Thoracic aorta (tissue), 2 donors: ENCODE data around the gene SCARB1. TPM values are rescaled to one million over a fixed set of nuclear protein-coding genes. Genes with fewer than 3 reads are reported as not detected.
"Not testable (repeated sequence)": the region's sequence is repeated elsewhere in the genome, so short reads cannot be mapped to it uniquely, and the experiment has no call there.

Experiments
- ATAC-seq: fragments of 150-250 bp; one replicate; pipeline ENCODE4 v1.8.0; 2017; ENCODE audit warnings: low read depth; ENCODE audit not compliant: insufficient number of reproducible peaks, low FRiP score
- DNase-seq: peaks from one replicate; pipeline ENCODE4 v3.0.0-alpha.2; 2020; ENCODE audit warnings: low spot score
- H3K27ac ChIP-seq, 2 donors: fragments of 200-600 bp; sonication (generic); 1 replicate in 1 of 2; 2 replicates in 1 of 2; pipeline ENCODE4 v1.5.1; 2016; ENCODE audit warnings: mild to moderate bottlenecking in 2 of 2, moderate library complexity in 2 of 2
- H3K27me3 ChIP-seq: fragments of 200-600 bp; sonication (generic); replicated peaks from 2 replicates; pipeline ENCODE4 v1.6.0; 2016; ENCODE audit warnings: mild to moderate bottlenecking; ENCODE audit not compliant: insufficient read depth
- H3K36me3 ChIP-seq: fragments of 200-600 bp; sonication (generic); one replicate; pipeline ENCODE4 v1.5.1; 2016
- H3K4me1 ChIP-seq, 2 donors: fragments of 200-600 bp; sonication (generic); 1 replicate in 1 of 2; 2 replicates in 1 of 2; pipeline versions ENCODE4 v1.5.1 to v1.6.0; 2016; ENCODE audit warnings: low read depth in 2 of 2, mild to moderate bottlenecking in 1 of 2; ENCODE audit not compliant: control insufficient read depth in 1 of 2
- H3K4me3 ChIP-seq: fragments of 200-600 bp; sonication (generic); 2 replicates; pipeline ENCODE4 v1.5.1; 2016; ENCODE audit warnings: mild to moderate bottlenecking
- H3K9me3 ChIP-seq: fragments of 200-600 bp; sonication (generic); 2 replicates; pipeline ENCODE4 v1.5.1; 2016
- total RNA-seq, 2 donors: library from RNA; depleted of rRNA; stranded (reverse); fragments of >200 nt; gene quantifications; one replicate each; pipeline versions ENCODE4 v1.1.0 to v1.2.3, GENCODE V29; 2016
- TF ChIP-seq, protein P1 (sequence below): fragments of 200-600 bp; sonication (generic); IDR thresholded peaks from one replicate; pipeline ENCODE4 v1.5.1; 2019; ENCODE audit warnings: antibody characterized with exemption

The SCARB1 gene
- total RNA-seq, 2 donors from 2014 or later = 8.8 to 13.1 TPM

DNA sequence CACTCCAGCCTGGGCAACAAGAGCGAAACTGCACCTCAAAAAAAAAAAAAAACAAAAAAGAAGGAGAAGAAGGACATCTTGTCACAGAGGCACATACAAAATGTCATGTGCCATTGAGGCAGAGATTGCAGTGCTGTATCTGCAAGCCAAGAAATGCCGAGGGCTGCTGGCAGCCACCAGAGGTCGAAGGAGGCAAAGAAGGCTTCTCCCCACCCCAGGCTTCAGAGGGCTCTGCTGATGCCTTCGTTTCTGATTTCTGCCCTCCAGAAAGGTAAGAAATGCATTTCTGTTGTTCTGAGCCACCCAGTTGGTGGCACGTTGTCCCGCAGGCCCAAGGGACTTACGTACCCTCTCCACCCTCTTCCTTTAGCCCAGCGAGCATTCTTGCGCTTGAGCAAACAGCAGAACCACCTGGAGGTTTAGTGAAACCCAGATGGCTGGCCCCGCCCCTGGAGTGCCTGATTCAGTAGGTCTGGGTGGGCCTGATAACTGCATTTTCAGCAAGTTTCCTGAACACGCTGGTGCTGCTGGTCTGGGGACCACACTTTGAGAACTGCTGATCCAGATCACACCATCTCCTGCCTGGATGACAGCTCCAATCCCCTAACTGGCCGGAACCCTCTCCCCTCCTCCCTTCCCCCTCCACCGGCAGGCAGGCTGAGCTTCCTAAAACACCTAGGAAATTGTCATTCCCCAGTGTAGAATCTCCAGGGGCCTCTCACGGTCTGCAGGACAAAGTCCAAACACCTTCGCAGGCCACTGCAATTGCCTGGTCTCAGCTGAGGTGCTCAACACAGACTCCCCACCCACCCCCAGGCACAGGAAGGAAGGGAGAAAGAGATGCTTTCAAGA, 21.1 kb upstream of the SCARB1 start:
- DNase-seq (no peak), ATAC-seq (no peak)
- no peaks in the 10 kb centered on the region for H3K27me3 ChIP-seq
- H3K9me3 ChIP-seq = no peaks in the 10 kb centered on the region
- TF ChIP-seq, protein P1, sequence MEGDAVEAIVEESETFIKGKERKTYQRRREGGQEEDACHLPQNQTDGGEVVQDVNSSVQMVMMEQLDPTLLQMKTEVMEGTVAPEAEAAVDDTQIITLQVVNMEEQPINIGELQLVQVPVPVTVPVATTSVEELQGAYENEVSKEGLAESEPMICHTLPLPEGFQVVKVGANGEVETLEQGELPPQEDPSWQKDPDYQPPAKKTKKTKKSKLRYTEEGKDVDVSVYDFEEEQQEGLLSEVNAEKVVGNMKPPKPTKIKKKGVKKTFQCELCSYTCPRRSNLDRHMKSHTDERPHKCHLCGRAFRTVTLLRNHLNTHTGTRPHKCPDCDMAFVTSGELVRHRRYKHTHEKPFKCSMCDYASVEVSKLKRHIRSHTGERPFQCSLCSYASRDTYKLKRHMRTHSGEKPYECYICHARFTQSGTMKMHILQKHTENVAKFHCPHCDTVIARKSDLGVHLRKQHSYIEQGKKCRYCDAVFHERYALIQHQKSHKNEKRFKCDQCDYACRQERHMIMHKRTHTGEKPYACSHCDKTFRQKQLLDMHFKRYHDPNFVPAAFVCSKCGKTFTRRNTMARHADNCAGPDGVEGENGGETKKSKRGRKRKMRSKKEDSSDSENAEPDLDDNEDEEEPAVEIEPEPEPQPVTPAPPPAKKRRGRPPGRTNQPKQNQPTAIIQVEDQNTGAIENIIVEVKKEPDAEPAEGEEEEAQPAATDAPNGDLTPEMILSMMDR = no peak
- H3K4me1 ChIP-seq = no peaks in the 10 kb centered on the region
- no peak overlapping the region for H3K27ac ChIP-seq
- no peak overlapping the region for H3K4me3 ChIP-seq
- H3K36me3 ChIP-seq = no peaks in the 10 kb centered on the region

DNA sequence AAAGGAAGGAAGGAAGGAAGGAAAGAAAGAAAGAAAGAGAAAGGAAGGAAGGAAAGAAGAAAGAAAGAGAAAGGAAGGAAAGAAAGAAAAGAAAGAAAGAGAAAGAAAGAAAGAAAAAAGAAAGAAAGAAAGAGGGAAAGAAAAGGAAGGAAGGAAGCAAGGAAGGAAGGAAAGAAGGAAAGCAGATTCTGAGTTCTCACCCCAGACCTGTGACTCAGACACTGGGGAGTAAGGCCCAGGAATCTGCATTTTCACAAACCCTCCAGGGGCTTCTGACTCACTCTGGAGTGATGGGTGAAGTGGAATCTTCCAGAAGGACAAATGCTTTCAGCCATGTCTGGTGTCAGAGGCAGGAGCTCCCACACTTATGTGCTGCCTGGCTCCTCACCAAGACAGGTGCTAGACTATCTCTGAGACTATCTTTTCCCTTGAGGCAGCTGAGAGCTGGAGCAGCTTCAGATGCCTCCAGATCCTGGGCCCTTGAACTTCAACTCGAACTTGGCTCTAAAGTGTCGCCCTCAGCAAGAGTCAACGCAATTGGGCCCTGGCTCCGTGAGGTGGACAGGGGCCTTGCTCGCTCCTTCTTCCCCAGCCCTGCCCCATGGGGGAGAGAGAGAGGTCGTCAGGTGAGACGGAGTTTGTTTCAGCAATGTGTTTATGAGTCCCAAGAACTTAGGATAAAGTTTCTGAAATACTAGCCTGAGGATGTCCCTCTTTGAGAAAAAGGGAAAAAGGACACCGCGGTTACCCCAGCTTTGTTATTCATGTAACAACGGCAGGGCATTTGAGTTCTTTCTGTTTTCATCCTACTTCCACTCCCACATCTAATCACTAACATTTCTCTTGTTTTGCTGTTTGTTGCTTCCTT, 19.8 kb upstream of the SCARB1 start:
- ATAC-seq = no peak
- Histone ChIP-seq H3K27ac (no peak overlapping the region), H3K4me3 (no peak overlapping the region), H3K27me3 (no peaks in the 10 kb centered on the region), H3K9me3 (no peaks in the 10 kb centered on the region), H3K4me1 (no peaks in the 10 kb centered on the region), H3K36me3 (no peaks in the 10 kb centered on the region)
- DNase-seq = no peak
- TF ChIP-seq, protein P1 = no peak

DNA sequence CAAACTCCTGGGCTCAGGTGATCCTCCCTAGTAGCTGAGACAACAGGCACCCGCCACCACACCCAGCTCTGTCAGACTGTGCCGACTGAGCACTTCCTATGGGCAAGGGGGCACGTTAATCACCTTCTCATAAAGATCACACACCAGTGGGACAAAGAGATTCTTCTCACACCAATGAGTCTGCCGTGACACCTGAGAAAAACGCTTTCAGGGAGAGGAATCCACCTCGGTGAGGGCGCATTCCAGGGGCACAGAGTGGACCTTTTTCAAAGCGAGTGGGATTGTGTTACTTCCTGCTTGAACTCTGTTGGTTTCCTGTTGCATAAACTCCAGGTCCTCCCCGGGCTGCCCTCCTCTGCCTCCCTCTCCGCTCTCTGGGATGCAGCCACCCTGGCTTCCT, 17.5 kb upstream of the SCARB1 start:
- H3K4me3 ChIP-seq = no peak overlapping the region
- ATAC-seq (no peak), DNase-seq (no peak)
- H3K27me3 ChIP-seq = no peaks in the 10 kb centered on the region
- H3K4me1 ChIP-seq = no peaks in the 10 kb centered on the region
- TF ChIP-seq, protein P1 = no peak
- no peak overlapping the region for H3K27ac ChIP-seq
- H3K36me3 ChIP-seq = no peaks in the 10 kb centered on the region
- H3K9me3 ChIP-seq = no peaks in the 10 kb centered on the region

DNA sequence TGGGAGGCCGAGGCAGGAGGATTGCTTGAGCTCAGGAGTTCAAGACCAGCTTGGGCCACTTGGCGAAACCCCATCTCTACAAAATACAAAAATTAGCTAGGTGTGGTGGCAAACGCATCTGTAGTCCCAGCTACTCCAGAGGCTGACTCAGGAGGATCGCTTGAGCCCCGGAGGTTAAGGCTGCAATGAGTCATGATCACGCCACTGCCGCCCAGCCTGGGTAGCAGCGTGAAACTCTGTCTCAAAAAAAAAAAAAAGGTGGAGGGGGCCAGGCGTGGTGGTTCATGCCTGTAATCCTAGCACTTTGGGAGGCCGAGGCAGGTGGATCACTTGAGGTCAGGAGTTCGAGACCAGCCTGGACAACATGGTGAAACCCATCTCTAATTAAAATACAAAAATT, 16.7 kb upstream of the SCARB1 start:
- not testable (repeated sequence) for ATAC-seq, H3K4me1 ChIP-seq, H3K9me3 ChIP-seq, DNase-seq, H3K4me3 ChIP-seq, H3K36me3 ChIP-seq, H3K27me3 ChIP-seq, H3K27ac ChIP-seq

DNA sequence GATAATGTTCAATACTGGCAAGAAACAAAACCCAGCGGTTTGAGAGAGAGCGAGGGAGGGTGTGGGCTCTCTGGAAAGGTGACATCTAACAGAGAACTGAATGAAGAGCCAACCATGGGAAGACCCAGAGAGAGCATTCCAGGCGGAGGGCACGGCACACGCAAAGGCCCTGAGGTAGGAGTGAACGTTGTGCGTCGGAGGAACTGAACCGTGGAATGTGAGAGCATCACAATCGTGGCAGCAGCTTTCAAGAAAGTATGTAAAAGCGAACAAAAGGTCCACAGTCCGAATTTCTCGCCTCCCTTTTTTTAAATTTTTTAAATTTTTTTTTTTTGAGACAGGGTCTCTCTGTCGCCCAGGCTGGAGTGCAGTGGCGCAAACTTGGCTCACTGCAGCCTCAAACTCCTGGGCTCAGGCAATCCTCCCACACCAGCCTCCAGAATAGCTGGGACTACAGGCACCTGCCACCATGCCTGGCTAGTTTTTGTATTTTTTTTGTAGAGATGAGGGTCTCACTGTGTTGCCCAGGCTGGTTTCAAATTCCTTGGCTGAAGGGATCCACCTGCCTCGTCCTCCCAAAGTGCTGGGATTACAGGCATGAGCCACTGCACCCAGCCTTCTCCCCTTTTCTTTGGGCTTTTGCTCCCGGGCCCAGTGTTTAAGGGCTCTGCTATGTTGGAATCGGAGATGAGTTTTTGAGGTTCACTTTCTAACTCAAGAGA, 15.3 kb upstream of the SCARB1 start:
- Histone ChIP-seq H3K4me1 (no peaks in the 10 kb centered on the region), H3K27me3 (no peaks in the 10 kb centered on the region), H3K4me3 (no peak overlapping the region), H3K27ac (no peak overlapping the region), H3K9me3 (no peaks in the 10 kb centered on the region), H3K36me3 (no peaks in the 10 kb centered on the region)
- ATAC-seq = no peak
- TF ChIP-seq, protein P1 = no peak
- no peak for DNase-seq
